Panc1 (cell line): ENCODE data around the gene SSC5D.

ENCODE experiments used
- CTCF ChIP-seq: fragments of 450-650 bp; IDR thresholded peaks from 2 replicates; pipeline ENCODE4 v1.5.1; 2017; ENCODE audit warnings: mild to moderate bottlenecking
- POLR2AphosphoS5 ChIP-seq: IDR thresholded peaks from 2 replicates; pipeline ENCODE4 v1.6.1; 2012; ENCODE audit warnings: mild to moderate bottlenecking, low read depth, low read length, moderate library complexity
- REST ChIP-seq, 2 experiments: IDR thresholded peaks; 2 replicates each; pipeline ENCODE4 v1.6.1; 2011 to 2012; ENCODE audit warnings: low read depth in 2 of 2, control low read depth in 1 of 2, low read length in 1 of 2, mild to moderate bottlenecking in 1 of 2, moderate library complexity in 1 of 2; ENCODE audit not compliant: insufficient read depth in 1 of 2

- TF ChIP-seq POLR2AphosphoS5 (no peak), CTCF (no peak), REST (IDR thresholded peaks at IDR 0.05; ENCODE audit: insufficient read depth in 1 of 2, low read depth in 2 of 2, low read length in 1 of 2) (no peak)
Observed at GRCh38 chr19:55446060-55446459, 42.2 kb upstream of the SSC5D start.
